ENCODE measurements around the gene EVA1B.

DNA sequence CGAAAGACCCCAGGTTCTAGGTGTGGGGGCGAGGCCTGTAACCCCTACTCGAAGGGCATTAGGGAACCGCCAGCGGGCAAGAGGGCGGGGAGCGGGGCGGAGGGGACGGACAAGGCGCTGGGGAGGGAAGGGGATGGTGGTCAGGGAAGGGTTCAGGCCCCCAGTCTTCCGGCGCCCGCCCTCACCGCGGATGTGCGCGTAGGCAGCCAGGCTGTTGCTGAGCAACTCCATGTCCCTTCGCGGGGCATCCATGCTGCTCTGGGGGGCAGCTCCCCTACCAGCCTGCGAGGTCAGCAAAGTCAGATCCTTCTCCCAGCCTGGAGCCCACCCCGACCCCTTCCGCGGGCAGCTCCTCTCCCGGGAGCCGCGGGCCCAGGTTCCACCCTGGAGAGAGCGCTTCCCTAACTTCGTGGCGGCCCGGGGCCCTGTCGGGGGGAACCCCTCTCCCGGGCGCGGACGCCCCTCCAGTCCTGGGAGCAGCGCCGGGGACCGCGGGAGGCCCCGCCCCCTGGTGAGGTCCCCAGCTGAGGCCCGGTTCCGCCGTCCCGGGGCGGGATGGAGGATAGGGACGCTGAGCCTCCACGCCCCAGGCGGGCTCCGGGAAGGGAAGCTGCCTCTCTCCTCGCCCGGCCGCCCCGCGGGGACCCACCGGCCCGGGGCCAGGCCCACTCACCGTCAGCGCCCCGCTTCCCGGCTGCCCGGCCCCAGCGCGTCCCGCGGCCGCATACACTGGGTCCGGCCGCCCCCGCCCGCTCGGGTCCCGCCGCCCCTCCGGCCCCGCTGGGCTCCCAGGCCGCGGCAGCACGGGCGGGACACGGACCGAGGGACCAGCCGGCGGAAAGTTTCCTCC, 434 bp downstream of the EVA1B start:
- TF ChIP-seq, protein P1, sequence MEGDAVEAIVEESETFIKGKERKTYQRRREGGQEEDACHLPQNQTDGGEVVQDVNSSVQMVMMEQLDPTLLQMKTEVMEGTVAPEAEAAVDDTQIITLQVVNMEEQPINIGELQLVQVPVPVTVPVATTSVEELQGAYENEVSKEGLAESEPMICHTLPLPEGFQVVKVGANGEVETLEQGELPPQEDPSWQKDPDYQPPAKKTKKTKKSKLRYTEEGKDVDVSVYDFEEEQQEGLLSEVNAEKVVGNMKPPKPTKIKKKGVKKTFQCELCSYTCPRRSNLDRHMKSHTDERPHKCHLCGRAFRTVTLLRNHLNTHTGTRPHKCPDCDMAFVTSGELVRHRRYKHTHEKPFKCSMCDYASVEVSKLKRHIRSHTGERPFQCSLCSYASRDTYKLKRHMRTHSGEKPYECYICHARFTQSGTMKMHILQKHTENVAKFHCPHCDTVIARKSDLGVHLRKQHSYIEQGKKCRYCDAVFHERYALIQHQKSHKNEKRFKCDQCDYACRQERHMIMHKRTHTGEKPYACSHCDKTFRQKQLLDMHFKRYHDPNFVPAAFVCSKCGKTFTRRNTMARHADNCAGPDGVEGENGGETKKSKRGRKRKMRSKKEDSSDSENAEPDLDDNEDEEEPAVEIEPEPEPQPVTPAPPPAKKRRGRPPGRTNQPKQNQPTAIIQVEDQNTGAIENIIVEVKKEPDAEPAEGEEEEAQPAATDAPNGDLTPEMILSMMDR (IDR thresholded peaks at IDR 0.05): no peak
- TF ChIP-seq POLR2A (IDR thresholded peaks at IDR 0.05): no peak

All from adrenal gland (tissue), 5 donors.